Measurements from ENCODE around the gene NEDD4L. TPM values are rescaled to one million over a fixed set of nuclear protein-coding genes. Genes with fewer than 3 reads are reported as not detected.

Gene NEDD4L
- total RNA-seq, 2 experiments from 2014 or later, result 11.2 to 13.7 TPM

- ATAC-seq (ENCODE audit: poor library complexity) (no peak), DNase-seq (no peak)
- intact Hi-C loops (cut with DNase I, micrococcal nuclease), result no loop called here
- no peak overlapping the region for H3K27ac ChIP-seq (ENCODE audit: low read depth in 1 of 2, low read length in 2 of 2)
- H3K4me3 ChIP-seq (ENCODE audit: low read length), result no peak overlapping the region
- no peak overlapping the region for H3K4me3 Mint-ChIP-seq
- no peaks in the 10 kb centered on the region for H3K4me1 Mint-ChIP-seq (ENCODE audit: low read depth)
- no peaks in the 10 kb centered on the region for H3K4me1 ChIP-seq (ENCODE audit: insufficient read depth, low read length)
- no peaks in the 10 kb centered on the region for H3K36me3 ChIP-seq (ENCODE audit: insufficient read depth, low read length)
- TF ChIP-seq CTCF (IDR thresholded peaks at IDR 0.05), result no peak
- H3K27me3 ChIP-seq (ENCODE audit: control insufficient read depth in 1 of 2, insufficient read depth in 2 of 2, low read length in 2 of 2), result no peaks in the 10 kb centered on the region
- H3K27ac Mint-ChIP-seq, result no peak overlapping the region
- H3K9me3 ChIP-seq (ENCODE audit: control insufficient read depth in 1 of 2, insufficient read depth in 1 of 2, low read length in 2 of 2), result no peaks in the 10 kb centered on the region
- CTCF ChIA-PET, result no interaction called here
- no peaks in the 10 kb centered on the region for H3K9me3 Mint-ChIP-seq
- POLR2A ChIA-PET, result interaction anchor here (0.7 kb wide), 1 partner anchor 40 kb away, joined by 3 read pairs; no protein-coding TSS in a partner anchor
- H3K36me3 Mint-ChIP-seq (ENCODE audit: low read depth), result no peaks in the 10 kb centered on the region
- no peaks in the 10 kb centered on the region for H3K27me3 Mint-ChIP-seq
Observed at GRCh38 chr18:58249712-58250111, 205.7 kb downstream of the NEDD4L start.

- intact Hi-C loops (cut with DNase I, micrococcal nuclease), result no loop called here
- DNase-seq, result no peak
- Mint-ChIP-seq H3K27ac (no peak overlapping the region), H3K36me3 (ENCODE audit: low read depth) (no peaks in the 10 kb centered on the region), H3K4me3 (no peak overlapping the region), H3K9me3 (no peaks in the 10 kb centered on the region), H3K4me1 (ENCODE audit: low read depth) (no peaks in the 10 kb centered on the region), H3K27me3 (no peaks in the 10 kb centered on the region)
- ATAC-seq (ENCODE audit: poor library complexity), result no peak
- ChIA-PET CTCF (no interaction called here), POLR2A (no interaction called here)
- H3K4me3 ChIP-seq (ENCODE audit: low read length), result no peak overlapping the region
- no peak overlapping the region for H3K27ac ChIP-seq (ENCODE audit: low read depth in 1 of 2, low read length in 2 of 2)
- H3K9me3 ChIP-seq (ENCODE audit: control insufficient read depth in 1 of 2, insufficient read depth in 1 of 2, low read length in 2 of 2), result no peaks in the 10 kb centered on the region
- no peaks in the 10 kb centered on the region for H3K4me1 ChIP-seq (ENCODE audit: insufficient read depth, low read length)
- no peaks in the 10 kb centered on the region for H3K27me3 ChIP-seq (ENCODE audit: control insufficient read depth in 1 of 2, insufficient read depth in 2 of 2, low read length in 2 of 2)
- no peak for TF ChIP-seq CTCF (IDR thresholded peaks at IDR 0.05)
- no peaks in the 10 kb centered on the region for H3K36me3 ChIP-seq (ENCODE audit: insufficient read depth, low read length)
Observed at GRCh38 chr18:58251416-58251815, 207.4 kb downstream of the NEDD4L start.

GRCh38 chr18:58252166-58252565, 208.1 kb downstream of the NEDD4L start:
- no peaks in the 10 kb centered on the region for H3K4me1 Mint-ChIP-seq (ENCODE audit: low read depth)
- no peaks in the 10 kb centered on the region for H3K4me1 ChIP-seq (ENCODE audit: insufficient read depth, low read length)
- H3K27me3 ChIP-seq (ENCODE audit: control insufficient read depth in 1 of 2, insufficient read depth in 2 of 2, low read length in 2 of 2), result no peaks in the 10 kb centered on the region
- no peaks in the 10 kb centered on the region for H3K9me3 Mint-ChIP-seq
- H3K27ac ChIP-seq (ENCODE audit: low read depth in 1 of 2, low read length in 2 of 2), result no peak overlapping the region
- H3K36me3 ChIP-seq (ENCODE audit: insufficient read depth, low read length), result no peaks in the 10 kb centered on the region
- no peak for TF ChIP-seq CTCF (IDR thresholded peaks at IDR 0.05)
- H3K4me3 Mint-ChIP-seq, result no peak overlapping the region
- intact Hi-C loops (cut with DNase I, micrococcal nuclease), result no loop called here
- no peaks in the 10 kb centered on the region for H3K27me3 Mint-ChIP-seq
- DNase-seq (no peak), ATAC-seq (ENCODE audit: poor library complexity) (no peak)
- H3K9me3 ChIP-seq (ENCODE audit: control insufficient read depth in 1 of 2, insufficient read depth in 1 of 2, low read length in 2 of 2), result no peaks in the 10 kb centered on the region
- no peak overlapping the region for H3K4me3 ChIP-seq (ENCODE audit: low read length)
- H3K36me3 Mint-ChIP-seq (ENCODE audit: low read depth), result no peaks in the 10 kb centered on the region
- POLR2A ChIA-PET, result no interaction called here
- H3K27ac Mint-ChIP-seq, result no peak overlapping the region
- CTCF ChIA-PET, result no interaction called here

Measured in CD4-positive, alpha-beta T cell (primary cell).